Psoas muscle (tissue), 8 donors: Measurements from ENCODE around the gene ZFP36. TPM values are rescaled to one million over a fixed set of nuclear protein-coding genes. Genes with fewer than 3 reads are reported as not detected.

ENCODE experiments used
- ATAC-seq, 4 donors: fragments of 200-7000 bp; cut with Tn5 transposase; one replicate each; pipeline ENCODE4 v1.9.1; 2020; ENCODE audit warnings: moderate library complexity in 3 of 4, mild to moderate bottlenecking in 2 of 4
- DNase-seq, 2 donors: peaks; one replicate each; pipeline ENCODE4 v3.0.0-alpha.2; 2020
- H3K27ac ChIP-seq: fragments of 200-600 bp; one replicate; pipeline ENCODE4 v1.8.0; 2022
- H3K27me3 ChIP-seq, 3 donors: fragments of 200-600 bp in 1 of 3; one replicate each; pipeline versions ENCODE4 v1.6.1 to v1.8.0; 2013 to 2022; ENCODE audit warnings: low read length in 2 of 3, mild to moderate bottlenecking in 2 of 3, moderate library complexity in 1 of 3; ENCODE audit not compliant: insufficient read depth in 3 of 3
- H3K36me3 ChIP-seq, 2 donors: fragments of 200-600 bp in 1 of 2; one replicate each; pipeline versions ENCODE4 v1.6.1 to v1.8.0; 2013 to 2022; ENCODE audit warnings: low read depth in 1 of 2, mild to moderate bottlenecking in 1 of 2, moderate library complexity in 1 of 2; ENCODE audit not compliant: insufficient read depth in 1 of 2
- H3K4me1 ChIP-seq: fragments of 200-600 bp; one replicate; pipeline ENCODE4 v1.8.0; 2022
- H3K4me3 ChIP-seq: fragments of 200-600 bp; one replicate; pipeline ENCODE4 v1.8.0; 2022; ENCODE audit warnings: mild to moderate bottlenecking
- H3K9me3 ChIP-seq: fragments of 200-600 bp; one replicate; pipeline ENCODE4 v1.8.0; 2022
- WGBS, 3 donors: extraction: QIAGEN DNeasy Blood & Tissue Kit; methylation state at CpG; one replicate each; pipeline versions ENCODE4 v1.1.6 to v1.1.7; 2013; 5-methylcytosine and 5-hydroxymethylcytosine counted together
- intact Hi-C, 2 donors: fragments of 100-400 bp; cut with DNase I; formaldehyde crosslinking; loops; one replicate each; pipeline versions ENCODE4 v1.11.0 to v1.14.2; 2022
- polyA plus RNA-seq, 3 donors: library from polyadenylated mRNA; stranded (reverse); fragments of 200-250 nt; gene quantifications; one replicate each; pipeline ENCODE4 v1.2.3, GENCODE V29; 2013
- total RNA-seq, 4 donors: library from RNA; stranded (reverse); fragmentation: NEBNext Ultra II Directional in 2 of 4; extraction: Animal tissue kit (Norgen Biotek cat#: 25700) in 2 of 4; gene quantifications; one replicate each; pipeline versions ENCODE4 v1.2.1 to v1.2.4, GENCODE V29; 2021 to 2023
- TF ChIP-seq, protein P1 (sequence below): fragments of 200-600 bp; IDR thresholded peaks from one replicate; pipeline ENCODE4 v1.8.0; 2022; ENCODE audit warnings: antibody characterized with exemption
- donor health status: healthy with polysubstance abuse.
- donor health status: DM: no; HTN: no; CAD: no; lungs with moderate emphysema.
- donor health status: Bipolar disorder and iron deficiency.
- donor health status: healthy.
- donor health status: DM: yes; HTN: yes; CAD: no.
- donor health status: DM: no; HTN: no; CAD: no.
- donor health status: DM: no; HTN: no; CAD: no.
- donor health status: DM: yes; HTN: yes; CAD: no.

Gene ZFP36
- total and polyA plus RNA-seq, 7 donors, result 32.1 to 391 (median 128) TPM

DNA sequence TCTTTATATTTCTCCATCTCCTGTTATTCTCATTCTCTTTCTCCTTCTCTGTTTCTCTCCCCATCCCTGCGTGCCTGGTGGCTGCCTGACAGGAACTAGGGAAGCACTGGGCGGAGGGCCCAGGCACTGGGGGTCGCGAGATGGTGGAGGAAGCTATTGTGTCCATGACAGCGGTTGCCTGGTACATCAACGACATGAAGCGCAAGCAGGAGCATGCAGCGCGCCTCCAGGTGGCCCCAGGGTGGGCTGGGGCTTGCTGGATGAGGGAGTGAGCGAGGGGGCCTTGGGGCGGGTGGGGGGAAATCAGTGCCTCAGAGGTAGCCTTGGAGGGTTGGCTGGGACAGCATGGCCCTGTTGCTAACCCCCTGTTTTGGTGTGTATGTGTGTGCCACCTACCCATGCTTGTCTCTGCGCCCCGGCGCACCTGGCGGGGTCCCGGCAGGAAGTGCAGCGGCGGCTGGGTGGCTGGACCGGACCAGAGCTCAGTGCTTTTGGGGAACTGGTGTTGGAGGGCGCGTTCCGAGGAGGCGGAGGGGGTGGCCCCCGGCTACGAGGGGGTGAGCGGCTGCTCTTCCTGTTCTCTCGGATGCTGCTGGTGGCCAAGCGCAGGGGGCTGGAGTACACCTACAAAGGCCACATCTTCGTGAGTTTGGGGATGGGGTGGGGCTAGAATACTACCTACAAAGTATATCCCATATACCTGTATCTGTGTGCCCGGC, 11.0 kb downstream of the ZFP36 start:
- DNase-seq (no peak), ATAC-seq (no peak)
- H3K4me1 ChIP-seq, result no peaks in the 10 kb centered on the region
- peaks cover 0 to 20% of the 10 kb centered on the region in 2 donors for H3K36me3 ChIP-seq
- no peak overlapping the region for H3K27ac ChIP-seq
- intact Hi-C loops, result loop anchor here (5.0 to 10.0 kb wide), 2 partner anchors 35 to 293 kb away; partner anchors contain the start of gene PAK4 (in 1 of the 2)
- no peak overlapping the region for H3K4me3 ChIP-seq
- H3K27me3 ChIP-seq, result no peaks in the 10 kb centered on the region
- no peaks in the 10 kb centered on the region for H3K9me3 ChIP-seq
- TF ChIP-seq, protein P1, sequence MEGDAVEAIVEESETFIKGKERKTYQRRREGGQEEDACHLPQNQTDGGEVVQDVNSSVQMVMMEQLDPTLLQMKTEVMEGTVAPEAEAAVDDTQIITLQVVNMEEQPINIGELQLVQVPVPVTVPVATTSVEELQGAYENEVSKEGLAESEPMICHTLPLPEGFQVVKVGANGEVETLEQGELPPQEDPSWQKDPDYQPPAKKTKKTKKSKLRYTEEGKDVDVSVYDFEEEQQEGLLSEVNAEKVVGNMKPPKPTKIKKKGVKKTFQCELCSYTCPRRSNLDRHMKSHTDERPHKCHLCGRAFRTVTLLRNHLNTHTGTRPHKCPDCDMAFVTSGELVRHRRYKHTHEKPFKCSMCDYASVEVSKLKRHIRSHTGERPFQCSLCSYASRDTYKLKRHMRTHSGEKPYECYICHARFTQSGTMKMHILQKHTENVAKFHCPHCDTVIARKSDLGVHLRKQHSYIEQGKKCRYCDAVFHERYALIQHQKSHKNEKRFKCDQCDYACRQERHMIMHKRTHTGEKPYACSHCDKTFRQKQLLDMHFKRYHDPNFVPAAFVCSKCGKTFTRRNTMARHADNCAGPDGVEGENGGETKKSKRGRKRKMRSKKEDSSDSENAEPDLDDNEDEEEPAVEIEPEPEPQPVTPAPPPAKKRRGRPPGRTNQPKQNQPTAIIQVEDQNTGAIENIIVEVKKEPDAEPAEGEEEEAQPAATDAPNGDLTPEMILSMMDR, result no peak
- WGBS, 3 donors, result 90 to 94% (median 91%) methylated on average over 30 of the region's 30 CpGs

DNA sequence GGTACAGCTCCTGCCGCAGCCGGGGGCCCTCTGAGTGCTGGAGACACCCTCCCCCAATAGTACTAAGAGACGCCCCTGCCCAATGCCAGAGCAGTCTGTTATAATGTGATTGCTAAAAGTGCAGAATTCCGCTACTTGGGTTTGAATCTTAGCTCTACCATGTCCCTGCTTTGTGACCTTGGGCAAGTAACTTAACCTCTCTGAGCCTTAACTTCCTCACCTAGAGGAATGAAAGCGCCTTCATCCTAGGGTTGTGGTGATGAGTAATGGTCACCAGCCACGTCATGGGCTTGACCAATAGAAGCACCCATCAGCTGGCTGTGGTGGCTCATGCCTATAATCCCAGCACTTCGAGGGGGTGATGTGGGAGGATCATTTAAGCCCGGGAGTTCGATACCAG, 12.4 kb downstream of the ZFP36 start:
- Histone ChIP-seq H3K27ac (no peak overlapping the region), H3K4me1 (no peaks in the 10 kb centered on the region), H3K4me3 (no peak overlapping the region), H3K36me3 (peaks cover 0 to 20% of the 10 kb centered on the region in 2 donors), H3K9me3 (no peaks in the 10 kb centered on the region), H3K27me3 (no peaks in the 10 kb centered on the region)
- TF ChIP-seq, protein P1, result no peak
- 76 to 90% (median 90%) methylated on average over 9 of the region's 9 CpGs for WGBS, 3 donors
- intact Hi-C loops, result loop anchor here (5.0 to 10.0 kb wide), 2 partner anchors 37 to 294 kb away; partner anchors contain the start of gene PAK4 (in 1 of the 2)
- ATAC-seq, result no peak
- DNase-seq, result no peak

DNA sequence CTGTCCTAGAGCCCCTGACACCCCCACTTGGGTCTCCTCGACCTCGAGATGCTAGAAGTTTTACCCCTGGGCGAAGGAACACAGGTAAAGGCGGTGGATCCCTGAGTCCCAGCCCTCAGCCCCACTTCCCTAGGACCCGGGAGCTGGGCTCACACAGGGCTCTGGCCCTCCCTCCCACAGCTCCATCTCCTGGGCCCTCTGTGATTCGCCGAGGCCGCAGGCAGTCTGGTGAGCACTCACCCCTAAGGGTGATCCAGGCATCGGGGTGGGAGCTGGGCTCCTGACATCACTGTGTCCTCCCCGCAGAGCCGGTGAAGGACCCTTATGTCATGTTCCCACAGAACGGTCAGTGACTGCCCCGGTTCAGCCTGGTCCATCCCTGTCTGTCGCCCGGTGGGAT, 14.1 kb downstream of the ZFP36 start:
- WGBS, 3 donors, result 88 to 90% (median 90%) methylated on average over 15 of the region's 15 CpGs
- H3K4me3 ChIP-seq, result no peak overlapping the region
- H3K27me3 ChIP-seq, result no peaks in the 10 kb centered on the region
- no peak overlapping the region for H3K27ac ChIP-seq
- ATAC-seq (no peak), DNase-seq (no peak)
- H3K36me3 ChIP-seq, result peaks cover 0 to 20% of the 10 kb centered on the region in 2 donors
- no peaks in the 10 kb centered on the region for H3K9me3 ChIP-seq
- intact Hi-C loops, result no loop called here
- TF ChIP-seq, protein P1, result no peak
- H3K4me1 ChIP-seq, result no peaks in the 10 kb centered on the region

DNA sequence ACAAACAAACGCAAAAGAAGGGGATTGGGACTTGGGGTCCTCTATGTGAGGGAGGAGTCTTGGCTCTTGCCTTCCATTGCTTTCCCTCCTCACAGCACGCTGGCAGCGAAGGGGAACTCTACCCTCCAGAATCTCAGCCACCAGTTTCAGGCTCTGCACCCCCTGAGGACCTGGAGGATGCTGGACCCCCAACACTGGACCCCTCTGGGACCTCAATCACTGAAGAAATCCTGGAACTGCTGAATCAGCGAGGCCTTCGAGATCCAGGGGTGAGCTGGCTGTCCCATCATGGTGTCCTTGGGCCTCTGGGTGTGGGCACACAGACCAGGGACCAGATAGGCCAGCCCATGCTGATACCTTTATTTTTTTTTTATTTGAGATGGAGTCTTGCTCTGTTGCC, 15.4 kb downstream of the ZFP36 start:
- Histone ChIP-seq H3K27me3 (no peaks in the 10 kb centered on the region), H3K36me3 (peaks cover 0 to 20% of the 10 kb centered on the region in 2 donors), H3K4me1 (no peaks in the 10 kb centered on the region), H3K9me3 (no peaks in the 10 kb centered on the region), H3K4me3 (no peak overlapping the region), H3K27ac (no peak overlapping the region)
- DNase-seq (no peak), ATAC-seq (no peak)
- TF ChIP-seq, protein P1, result no peak
- intact Hi-C loops, result no loop called here
- 91 to 93% (median 92%) methylated on average over 5 of the region's 5 CpGs for WGBS, 3 donors
